SK-N-SH treated with all-trans-retinoic acid at 6 μM for 48 hours (cell line): ENCODE data around the gene SNX5.

Experiments used
- ATAC-seq: fragments of 200-7000 bp; cut with Tn5 transposase; 3 replicates; pipeline ENCODE4 v1.9.1; 2020; ENCODE audit warnings: mild to moderate bottlenecking, moderate library complexity
- BACH2 ChIP-seq: fragments of 250-450 bp; sonication (Bioruptor Pico); IDR thresholded peaks from 2 replicates; pipeline ENCODE4 v1.9.0; 2021; ENCODE audit warnings: mild to moderate bottlenecking, borderline replicate concordance
- CREB5 ChIP-seq: fragments of 250-450 bp; sonication (Bioruptor Pico); IDR thresholded peaks from 2 replicates; pipeline ENCODE4 v1.5.1; 2020; ENCODE audit warnings: low read depth, mild to moderate bottlenecking, moderate library complexity
- CSDC2 ChIP-seq: fragments of 250-450 bp; sonication (Bioruptor Pico); IDR thresholded peaks from 2 replicates; pipeline ENCODE4 v1.5.0; 2020; ENCODE audit warnings: mild to moderate bottlenecking, moderate library complexity
- ESRRG ChIP-seq: fragments of 250-450 bp; sonication (Bioruptor Pico); IDR thresholded peaks from 2 replicates; pipeline ENCODE4 v1.6.1; 2021; ENCODE audit warnings: mild to moderate bottlenecking
- GLIS3 ChIP-seq: fragments of 250-450 bp; sonication (Bioruptor Pico); IDR thresholded peaks from 2 replicates; pipeline ENCODE4 v1.5.0; 2020; ENCODE audit warnings: mild to moderate bottlenecking, moderate library complexity
- ISL1 ChIP-seq: fragments of 250-450 bp; sonication (Bioruptor Pico); IDR thresholded peaks from 2 replicates; pipeline ENCODE4 v2.1.2; 2022; ENCODE audit warnings: mild to moderate bottlenecking, moderate library complexity
- OSR1 ChIP-seq: fragments of 250-450 bp; sonication (Bioruptor Pico); IDR thresholded peaks from 2 replicates; pipeline ENCODE4 v1.8.0; 2022; ENCODE audit warnings: moderate library complexity, mild to moderate bottlenecking, inconsistent platforms
- PATZ1 ChIP-seq: fragments of 250-450 bp; sonication (Bioruptor Pico); IDR thresholded peaks from 2 replicates; pipeline ENCODE4 v1.8.0; 2020; ENCODE audit warnings: mild to moderate bottlenecking, moderate library complexity, borderline replicate concordance
- POU6F1 ChIP-seq: fragments of 250-450 bp; sonication (Bioruptor Pico); IDR thresholded peaks from 2 replicates; pipeline ENCODE4 v1.8.0; 2021; ENCODE audit warnings: low read depth, mild to moderate bottlenecking, moderate library complexity, borderline replicate concordance
- PPARA ChIP-seq: fragments of 250-450 bp; sonication (Bioruptor Pico); IDR thresholded peaks from 2 replicates; pipeline ENCODE4 v1.5.0; 2020; ENCODE audit warnings: mild to moderate bottlenecking, borderline replicate concordance
- RARB ChIP-seq: fragments of 250-450 bp; sonication (Bioruptor Pico); IDR thresholded peaks from 2 replicates; pipeline ENCODE4 v1.8.0; 2021; ENCODE audit warnings: mild to moderate bottlenecking, moderate library complexity
- SNAI2 ChIP-seq: fragments of 250-450 bp; sonication (Bioruptor Pico); IDR thresholded peaks from 2 replicates; pipeline ENCODE4 v1.5.0; 2020; ENCODE audit warnings: mild to moderate bottlenecking, moderate library complexity
- TCF4 ChIP-seq: fragments of 250-450 bp; sonication (Bioruptor Pico); IDR thresholded peaks from 2 replicates; pipeline ENCODE4 v1.8.0; 2021; ENCODE audit warnings: mild to moderate bottlenecking, moderate library complexity, borderline replicate concordance
- TOX ChIP-seq: fragments of 250-450 bp; sonication (Bioruptor Pico); IDR thresholded peaks from 2 replicates; pipeline ENCODE4 v1.8.0; 2021; ENCODE audit warnings: mild to moderate bottlenecking, moderate library complexity, borderline replicate concordance
- TSHZ2 ChIP-seq: fragments of 250-450 bp; sonication (Bioruptor Pico); IDR thresholded peaks from 2 replicates; pipeline ENCODE4 v1.5.0; 2020; ENCODE audit warnings: mild to moderate bottlenecking, moderate library complexity
- ZFP3 ChIP-seq: fragments of 250-450 bp; sonication (Bioruptor Pico); IDR thresholded peaks from 2 replicates; pipeline ENCODE4 v1.5.0; 2020; ENCODE audit warnings: mild to moderate bottlenecking, moderate library complexity
- ZNF565 ChIP-seq: fragments of 450-650 bp; formaldehyde crosslinking; conservative IDR thresholded peaks from 2 replicates; pipeline ENCODE4 v1.5.0; 2020; ENCODE audit warnings: low read depth, mild to moderate bottlenecking, moderate library complexity
- ZNF70 ChIP-seq: fragments of 450-650 bp; formaldehyde crosslinking; IDR thresholded peaks from 2 replicates; pipeline ENCODE4 v1.5.0; 2020; ENCODE audit warnings: mild to moderate bottlenecking, moderate library complexity
- ZNF8 ChIP-seq: fragments of 450-650 bp; formaldehyde crosslinking; IDR thresholded peaks from 2 replicates; pipeline ENCODE4 v1.5.0; 2020; ENCODE audit warnings: mild to moderate bottlenecking, moderate library complexity

The SNX5 gene

GRCh38 chr20:17956099-17956685 lies 12.4 kb downstream of the SNX5 start:
- TF ChIP-seq RARB (CRISPR knock-in tag) (no peak), SNAI2 (no peak), OSR1 (CRISPR knock-in tag) (no peak)
- TF ChIP-seq, all 23 proteins: peak for 0
- ATAC-seq: no peak

- TF ChIP-seq PATZ1 (no peak), SNAI2 (no peak), OSR1 (CRISPR knock-in tag) (no peak), POU6F1 (no peak), TSHZ2 (no peak), ZNF565 (CRISPR knock-in tag) (no peak), GLIS3 (no peak), ZFP3 (no peak), TOX (CRISPR knock-in tag) (no peak), ESRRG (CRISPR knock-in tag) (no peak)
- TF ChIP-seq, all 23 proteins: peak for 0
Measured at GRCh38 chr20:17955302-17955701, 13.3 kb downstream of the SNX5 start.

GRCh38 chr20:17953935-17954334 lies 14.7 kb downstream of the SNX5 start:
- TF ChIP-seq PPARA (no peak), ISL1 (no peak), CREB5 (CRISPR knock-in tag) (no peak), ESRRG (CRISPR knock-in tag) (no peak), GLIS3 (no peak), ZNF565 (CRISPR knock-in tag) (no peak), BACH2 (CRISPR knock-in tag) (no peak), OSR1 (CRISPR knock-in tag) (no peak), TSHZ2 (no peak)
- no peak for ATAC-seq

More at GRCh38 chr20:17955302-17955701, 13.3 kb downstream of the SNX5 start:
- ATAC-seq: no peak

- TF ChIP-seq CREB5 (CRISPR knock-in tag) (no peak), ZNF565 (CRISPR knock-in tag) (no peak), CSDC2 (no peak), PPARA (no peak), ZNF70 (CRISPR knock-in tag) (no peak), OSR1 (CRISPR knock-in tag) (no peak), TCF4 (CRISPR knock-in tag) (no peak), BACH2 (CRISPR knock-in tag) (no peak), ZNF8 (CRISPR knock-in tag) (no peak), TOX (CRISPR knock-in tag) (no peak), ESRRG (CRISPR knock-in tag) (no peak), SNAI2 (no peak)
- TF ChIP-seq, all 23 proteins: peak for 0
- no peak for ATAC-seq
Measured at GRCh38 chr20:17952692-17953684, 15.6 kb downstream of the SNX5 start.
